Measurements from ENCODE around the gene TIMM29. TPM values are rescaled to one million over a fixed set of nuclear protein-coding genes. Genes with fewer than 3 reads are reported as not detected.

The TIMM29 gene
- total and polyA plus RNA-seq, 9 of the 15 experiments (the other 6 are each of a cell fraction or from before 2014, with no cell fraction given): 2.4 to 29.4 (median 16.3) TPM

DNA sequence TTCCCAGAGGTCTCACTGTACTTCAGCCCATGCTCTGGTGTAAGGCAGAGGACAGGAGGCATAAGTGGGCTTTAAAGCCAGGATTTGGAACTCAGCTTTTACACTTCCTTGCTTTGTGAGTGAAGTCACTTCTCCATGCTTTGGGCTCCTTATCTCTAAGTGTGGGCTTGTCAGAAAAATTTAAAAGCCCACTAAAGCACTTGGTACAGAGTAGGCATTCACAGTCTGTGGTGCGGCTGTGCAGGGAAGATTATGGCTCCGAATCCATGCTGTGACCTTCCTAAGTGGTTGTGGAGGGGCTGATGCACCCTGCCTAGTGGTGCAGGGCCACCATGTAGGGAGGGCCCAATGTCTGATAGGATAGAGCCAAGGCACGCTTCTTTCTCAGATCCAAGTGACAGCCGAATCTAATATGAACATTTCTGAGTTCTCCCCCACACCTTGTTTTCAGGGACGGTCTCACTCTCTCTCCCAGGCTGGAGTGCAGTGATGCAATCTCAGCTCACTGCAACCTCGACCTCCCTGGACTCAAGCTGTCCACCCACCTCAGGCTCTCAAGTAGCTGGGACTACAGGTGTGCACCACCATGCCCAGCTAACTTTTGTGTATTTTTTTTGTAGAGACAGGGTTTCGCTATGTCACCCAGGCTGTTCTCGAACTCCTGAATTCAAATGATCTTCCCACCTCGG, 6.9 kb downstream of the TIMM29 start (continued):
- TF ChIP-seq ATF2 (CRISPR knock-in tag; IDR thresholded peaks at IDR 0.05) (no peak), NFXL1 (CRISPR knock-in tag; IDR thresholded peaks at IDR 0.05) (no peak), MTA2 (IDR thresholded peaks at IDR 0.05; ENCODE audit: low read depth) (0 out of 2 replicates have a peak, but pooled peaks have one; percentile 34), ARID1B (IDR thresholded peaks at IDR 0.05) (peak; percentile 75), ZNF280A (IDR thresholded peaks at IDR 0.05; ENCODE audit: low read depth, partially characterized antibody) (no peak), EWSR1 (IDR thresholded peaks at IDR 0.05; ENCODE audit: borderline replicate concordance, low read depth, partially characterized antibody) (no peak), RBM34 (IDR thresholded peaks at IDR 0.05; ENCODE audit: borderline replicate concordance, insufficient read depth, low read length) (no peak), ZBTB17 (CRISPR knock-in tag; IDR thresholded peaks at IDR 0.05) (no peak), C11orf30 (IDR thresholded peaks at IDR 0.05; ENCODE audit: low read depth) (no peak), EGR1 (conservative IDR thresholded peaks at IDR 0.05) (no peak; the same call in 1 of the 2 replicates), NFRKB (IDR thresholded peaks at IDR 0.05; ENCODE audit: low read depth) (no peak), RAD51 (IDR thresholded peaks at IDR 0.05; ENCODE audit: borderline replicate concordance, low read depth) (no peak), U2AF1 (optimal IDR thresholded peaks at IDR 0.05; ENCODE audit: low read depth, low read length) (no peak), STAT5A (IDR thresholded peaks at IDR 0.05; ENCODE audit: borderline replicate concordance, low read length) (peak; percentile 62; the same call in 1 of the 2 replicates), POLR2AphosphoS5 (IDR thresholded peaks at IDR 0.05; ENCODE audit: control insufficient read depth, insufficient read depth, low read depth, low read length) (peak; percentile 74), EP400 (IDR thresholded peaks at IDR 0.05) (no peak), TFAM (CRISPR knock-in tag; conservative IDR thresholded peaks at IDR 0.05) (no peak), NELFE (IDR thresholded peaks at IDR 0.05; ENCODE audit: insufficient read depth, insufficient read length) (no peak), MYNN (IDR thresholded peaks at IDR 0.05) (no peak), MYNN (CRISPR knock-in tag; IDR thresholded peaks at IDR 0.05) (no peak), MAX (CRISPR knock-in tag; IDR thresholded peaks at IDR 0.05) (no peak; the same call in none of the 2 replicates)
- TF ChIP-seq, protein P1, sequence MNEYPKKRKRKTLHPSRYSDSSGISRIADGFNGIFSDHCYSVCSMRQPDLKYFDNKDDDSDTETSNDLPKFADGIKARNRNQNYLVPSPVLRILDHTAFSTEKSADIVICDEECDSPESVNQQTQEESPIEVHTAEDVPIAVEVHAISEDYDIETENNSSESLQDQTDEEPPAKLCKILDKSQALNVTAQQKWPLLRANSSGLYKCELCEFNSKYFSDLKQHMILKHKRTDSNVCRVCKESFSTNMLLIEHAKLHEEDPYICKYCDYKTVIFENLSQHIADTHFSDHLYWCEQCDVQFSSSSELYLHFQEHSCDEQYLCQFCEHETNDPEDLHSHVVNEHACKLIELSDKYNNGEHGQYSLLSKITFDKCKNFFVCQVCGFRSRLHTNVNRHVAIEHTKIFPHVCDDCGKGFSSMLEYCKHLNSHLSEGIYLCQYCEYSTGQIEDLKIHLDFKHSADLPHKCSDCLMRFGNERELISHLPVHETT (CRISPR knock-in tag; conservative IDR thresholded peaks at IDR 0.05 in 1 of 2, IDR thresholded peaks at IDR 0.05 in 1 of 2): no peak
- TF ChIP-seq, protein P2, sequence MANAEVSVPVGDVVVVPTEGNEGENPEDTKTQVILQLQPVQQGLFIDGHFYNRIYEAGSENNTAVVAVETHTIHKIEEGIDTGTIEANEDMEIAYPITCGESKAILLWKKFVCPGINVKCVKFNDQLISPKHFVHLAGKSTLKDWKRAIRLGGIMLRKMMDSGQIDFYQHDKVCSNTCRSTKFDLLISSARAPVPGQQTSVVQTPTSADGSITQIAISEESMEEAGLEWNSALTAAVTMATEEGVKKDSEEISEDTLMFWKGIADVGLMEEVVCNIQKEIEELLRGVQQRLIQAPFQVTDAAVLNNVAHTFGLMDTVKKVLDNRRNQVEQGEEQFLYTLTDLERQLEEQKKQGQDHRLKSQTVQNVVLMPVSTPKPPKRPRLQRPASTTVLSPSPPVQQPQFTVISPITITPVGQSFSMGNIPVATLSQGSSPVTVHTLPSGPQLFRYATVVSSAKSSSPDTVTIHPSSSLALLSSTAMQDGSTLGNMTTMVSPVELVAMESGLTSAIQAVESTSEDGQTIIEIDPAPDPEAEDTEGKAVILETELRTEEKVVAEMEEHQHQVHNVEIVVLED (CRISPR knock-in tag; IDR thresholded peaks at IDR 0.05): no peak

Measured in K562 (cell line).